Measurements from ENCODE around the gene ERICH6. TPM values are rescaled to one million over a fixed set of nuclear protein-coding genes. Genes with fewer than 3 reads are reported as not detected.

Gene ERICH6
- total RNA-seq: 0.05 TPM in 1 of 2 replicates, not detected in the other

GRCh38 chr3:150703756-150704344 is at the start of gene ERICH6:
Gene ERICH6, minus strand, starts transcription at chr3:150703920. Its CDS starts 22 bp downstream, at chr3:150703898.

Other genes with a start within 250 kb of the ERICH6 start
- gene SERP1, start 157.4 kb downstream of the ERICH6 start, total RNA-seq: 191 and 350 TPM in 2 replicates
- 73.9 and 158 TPM in 2 replicates for gene EIF2A, start 157.1 kb downstream of the ERICH6 start, total RNA-seq
- 96.8 and 134 TPM in 2 replicates for gene SELENOT, start 100.6 kb downstream of the ERICH6 start, total RNA-seq
- 48.5 and 67.2 TPM in 2 replicates for gene SIAH2, start 59.2 kb upstream of the ERICH6 start, total RNA-seq
- gene MINDY4B, start 201.5 kb upstream of the ERICH6 start, total RNA-seq: not detected in 2 replicates

Measured in airway epithelial cell (primary cell).